Neural crest cell (in vitro differentiated cells): Measurements from ENCODE around the gene SIN3A. TPM values are rescaled to one million over a fixed set of nuclear protein-coding genes. Genes with fewer than 3 reads are reported as not detected.
A peak's percentile ranks its signal among the peaks of the same experiment; 100 is the strongest.
"Not testable (repeated sequence)": the region's sequence is repeated elsewhere in the genome, so short reads cannot be mapped to it uniquely, and the experiment has no call there.

ENCODE experiments used
- DNase-seq: peaks from one replicate; pipeline ENCODE4 v3.0.0; 2021; ENCODE audit warnings: low read depth, mixed read lengths, low spot score
- H3K27ac Mint-ChIP-seq: one replicate; pipeline ENCODE4 v1.8.0; 2021; ENCODE audit warnings: mild to moderate bottlenecking, mixed read lengths; ENCODE audit not compliant: unreplicated experiment
- H3K27me3 Mint-ChIP-seq: 2 replicates; pipeline ENCODE4 v1.8.0; 2021; ENCODE audit warnings: low read depth, mild to moderate bottlenecking, mixed read lengths
- H3K36me3 Mint-ChIP-seq: 2 replicates; pipeline ENCODE4 v1.8.0; 2021; ENCODE audit warnings: low read depth, mild to moderate bottlenecking, mixed read lengths
- H3K4me1 Mint-ChIP-seq: 2 replicates; pipeline ENCODE4 v1.8.0; 2021; ENCODE audit warnings: mixed read lengths
- H3K4me3 Mint-ChIP-seq: one replicate; pipeline ENCODE4 v1.8.0; 2021; ENCODE audit warnings: mild to moderate bottlenecking, mixed read lengths
- H3K9me3 Mint-ChIP-seq: 2 replicates; pipeline ENCODE4 v1.8.0; 2021; ENCODE audit warnings: mixed read lengths
- CTCF ChIP-seq: fragments of 200-600 bp; sonication (generic); conservative IDR thresholded peaks from 2 replicates; pipeline ENCODE4 v1.5.0; 2021; ENCODE audit warnings: antibody characterized with exemption, mild to moderate bottlenecking
- total RNA-seq: library from RNA; stranded (reverse); gene quantifications from 2 replicates; pipeline ENCODE4 v1.2.1, GENCODE V29; 2021

Gene SIN3A
- total RNA-seq, 1 donor from 2014 or later, result 97.4 TPM

GRCh38 chr15:75452865-75453702 is 1.6 kb upstream of the SIN3A start:
- H3K36me3 Mint-ChIP-seq, result no peaks in the 10 kb centered on the region
- H3K4me3 Mint-ChIP-seq, result peak overlapping the region; percentile 96
- H3K9me3 Mint-ChIP-seq, result no peaks in the 10 kb centered on the region
- H3K27me3 Mint-ChIP-seq, result peaks cover 6% of the 10 kb centered on the region
- peak; percentile 34 for DNase-seq
- peak; percentile 43 for TF ChIP-seq CTCF
- peak overlapping the region; percentile 96 for H3K27ac Mint-ChIP-seq
- H3K4me1 Mint-ChIP-seq, result peaks cover 37% of the 10 kb centered on the region

- Mint-ChIP-seq H3K27me3 (peaks cover 6% of the 10 kb centered on the region), H3K27ac (peak overlapping the region; percentile 96), H3K4me3 (peak overlapping the region; percentile 96), H3K36me3 (no peaks in the 10 kb centered on the region), H3K4me1 (peaks cover 37% of the 10 kb centered on the region), H3K9me3 (no peaks in the 10 kb centered on the region)
- peak; percentile 49 for DNase-seq
- no peak for TF ChIP-seq CTCF
These were observed 924 bp upstream of the SIN3A start for GRCh38 chr15:75452364-75452864.

GRCh38 chr15:75451202-75451673 is 252 bp downstream of the SIN3A start:
- peak overlapping the region; percentile 88 for H3K27ac Mint-ChIP-seq
- H3K27me3 Mint-ChIP-seq, result peaks cover 6% of the 10 kb centered on the region
- H3K9me3 Mint-ChIP-seq, result no peaks in the 10 kb centered on the region
- peak overlapping the region; percentile 96 for H3K4me3 Mint-ChIP-seq
- no peaks in the 10 kb centered on the region for H3K36me3 Mint-ChIP-seq
- peaks cover 34% of the 10 kb centered on the region for H3K4me1 Mint-ChIP-seq
- DNase-seq, result no peak
- no peak for TF ChIP-seq CTCF

- DNase-seq, result peak; percentile 86
- Mint-ChIP-seq H3K4me3 (peak overlapping the region; percentile 96), H3K27ac (peak overlapping the region; percentile 97), H3K4me1 (peaks cover 31% of the 10 kb centered on the region), H3K36me3 (no peaks in the 10 kb centered on the region), H3K27me3 (peaks cover 6% of the 10 kb centered on the region), H3K9me3 (no peaks in the 10 kb centered on the region)
- no peak for TF ChIP-seq CTCF
These were observed 936 bp downstream of the SIN3A start for GRCh38 chr15:75450307-75451201.

- no peaks in the 10 kb centered on the region for H3K9me3 Mint-ChIP-seq
- H3K4me3 Mint-ChIP-seq, result peak overlapping the region; percentile 96
- TF ChIP-seq CTCF, result no peak
- no peak for DNase-seq
- no peak overlapping the region for H3K27ac Mint-ChIP-seq
- H3K27me3 Mint-ChIP-seq, result peaks cover 6% of the 10 kb centered on the region
- no peaks in the 10 kb centered on the region for H3K36me3 Mint-ChIP-seq
- peaks cover 31% of the 10 kb centered on the region for H3K4me1 Mint-ChIP-seq
These were observed 1.7 kb downstream of the SIN3A start for GRCh38 chr15:75449585-75450306.

- not testable (repeated sequence) for H3K9me3 Mint-ChIP-seq, H3K27me3 Mint-ChIP-seq, H3K27ac Mint-ChIP-seq, DNase-seq, H3K36me3 Mint-ChIP-seq
- Mint-ChIP-seq H3K4me3 (peak overlapping the region; percentile 69), H3K4me1 (peaks cover 21% of the 10 kb centered on the region)
These were observed 3.3 kb downstream of the SIN3A start for GRCh38 chr15:75448171-75448570.
